GM23248 (cell line): ENCODE measurements around the gene E2F1. TPM values are rescaled to one million over a fixed set of nuclear protein-coding genes. Genes with fewer than 3 reads are reported as not detected.

Experiments
- DNase-seq: peaks from one replicate; pipeline ENCODE4 v3.0.0-alpha.2; 2015
- H2AFZ ChIP-seq: fragments of 200-600 bp; sonication (generic); 2 replicates; pipeline ENCODE4 v1.6.1; 2016; ENCODE audit warnings: antibody characterized with exemption
- H3F3A ChIP-seq: fragments of 200-600 bp; sonication (generic); 2 replicates; pipeline ENCODE4 v1.6.1; 2016; ENCODE audit warnings: mild to moderate bottlenecking, antibody characterized with exemption, mixed run types; ENCODE audit not compliant: insufficient read depth
- H3K27ac ChIP-seq: fragments of 200-600 bp; sonication (generic); 2 replicates; pipeline ENCODE4 v1.5.1; 2016; ENCODE audit warnings: mild to moderate bottlenecking
- H3K27me3 ChIP-seq: fragments of 200-600 bp; sonication (generic); replicated peaks from 2 replicates; pipeline ENCODE4 v1.6.1; 2016; ENCODE audit warnings: mild to moderate bottlenecking; ENCODE audit not compliant: insufficient read depth
- H3K36me3 ChIP-seq: fragments of 200-600 bp; sonication (generic); 2 replicates; pipeline ENCODE4 v1.6.1; 2016; ENCODE audit warnings: low read depth, mild to moderate bottlenecking
- H3K4me1 ChIP-seq: fragments of 200-600 bp; sonication (generic); 2 replicates; pipeline ENCODE4 v1.6.1; 2016; ENCODE audit warnings: mild to moderate bottlenecking; ENCODE audit not compliant: insufficient read depth
- H3K4me2 ChIP-seq: fragments of 200-600 bp; sonication (generic); one replicate; pipeline ENCODE4 v1.6.1; 2016; ENCODE audit warnings: mild to moderate bottlenecking; ENCODE audit not compliant: unreplicated experiment
- H3K4me3 ChIP-seq: fragments of 200-600 bp; sonication (generic); 2 replicates; pipeline ENCODE4 v1.5.1; 2016; ENCODE audit warnings: mild to moderate bottlenecking
- H3K79me2 ChIP-seq: fragments of 200-600 bp; sonication (generic); 2 replicates; pipeline ENCODE4 v1.6.1; 2016; ENCODE audit warnings: mild to moderate bottlenecking; ENCODE audit not compliant: insufficient read depth
- H3K9ac ChIP-seq: fragments of 200-600 bp; sonication (generic); 2 replicates; pipeline ENCODE4 v1.6.1; 2016; ENCODE audit warnings: mild to moderate bottlenecking
- H3K9me2 ChIP-seq: fragments of 200-600 bp; sonication (generic); 2 replicates; pipeline ENCODE4 v1.6.1; 2016; ENCODE audit warnings: mixed run types, mild to moderate bottlenecking, moderate library complexity; ENCODE audit not compliant: insufficient read depth
- H3K9me3 ChIP-seq: fragments of 200-600 bp; sonication (generic); one replicate; pipeline ENCODE4 v1.6.1; 2017; ENCODE audit warnings: low read depth
- H4K20me1 ChIP-seq: fragments of 200-600 bp; sonication (generic); 2 replicates; pipeline ENCODE4 v1.6.0; 2016; ENCODE audit not compliant: insufficient read depth
- EZH2 ChIP-seq: fragments of 200-600 bp; sonication (generic); IDR thresholded peaks from 2 replicates; pipeline ENCODE4 v1.6.1; 2018; ENCODE audit warnings: antibody characterized with exemption, mild to moderate bottlenecking; ENCODE audit not compliant: insufficient read depth, poor library complexity, severe bottlenecking
- EZH2phosphoT487 ChIP-seq: fragments of 200-600 bp; sonication (generic); IDR thresholded peaks from 2 replicates; pipeline ENCODE4 v1.6.1; 2018; ENCODE audit warnings: antibody characterized with exemption, moderate library complexity, mild to moderate bottlenecking, low read depth; ENCODE audit not compliant: insufficient read depth
- WGBS, 2 experiments: methylation state at CpG; one replicate each; pipeline ENCODE4 v1.1.6; 2015 to 2017; ENCODE audit warnings: low lambda C conversion rate in 2 of 2, low coverage in 1 of 2; ENCODE audit errors: missing lambda C conversion rate in 2 of 2; 5-methylcytosine and 5-hydroxymethylcytosine counted together
- in situ Hi-C: fragments of 300-500 bp; cut with MboI; formaldehyde crosslinking; loops from 2 replicates; pipeline ENCODE4 v1.15.0; 2020
- polyA plus RNA-seq: library from polyadenylated mRNA; unstranded; fragments of >200 nt; fragmentation: Nextera tagmentation; extraction: Ambion mirVana; gene quantifications from 2 replicates; pipeline ENCODE4 v1.2.1, GENCODE V29; 2016
- total RNA-seq: library from RNA; depleted of rRNA; stranded (reverse); fragments of >200 nt; shearing (Covaris generic); gene quantifications from 2 replicates; pipeline ENCODE4 v1.2.3, GENCODE V29; 2014

E2F1 gene
- total and polyA plus RNA-seq, 2 experiments from 2014 or later, result 4.9 to 12.9 TPM

DNA sequence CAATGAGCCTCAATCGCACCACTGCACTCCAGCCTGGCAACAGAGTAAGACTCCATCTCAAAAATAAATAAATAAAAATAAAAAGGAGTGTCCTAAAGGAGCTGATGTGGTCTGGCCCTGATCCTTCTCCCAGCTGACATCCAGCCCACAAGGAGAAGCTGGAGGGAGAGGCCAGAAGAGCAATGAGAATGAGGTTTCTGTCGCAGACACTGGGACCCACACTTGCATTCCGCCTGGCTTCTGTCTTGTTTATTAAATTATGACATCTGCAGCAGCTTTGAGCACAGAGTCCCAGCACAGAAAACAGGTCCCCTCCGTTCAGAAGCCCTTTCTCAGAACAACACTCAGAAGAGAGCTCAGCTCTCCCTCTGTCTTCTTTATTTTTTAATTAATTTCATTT is 10.3 kb upstream of the E2F1 start:
- WGBS, 2 experiments, result 41 to 44% methylated on average over 4 of the region's 4 CpGs

DNA sequence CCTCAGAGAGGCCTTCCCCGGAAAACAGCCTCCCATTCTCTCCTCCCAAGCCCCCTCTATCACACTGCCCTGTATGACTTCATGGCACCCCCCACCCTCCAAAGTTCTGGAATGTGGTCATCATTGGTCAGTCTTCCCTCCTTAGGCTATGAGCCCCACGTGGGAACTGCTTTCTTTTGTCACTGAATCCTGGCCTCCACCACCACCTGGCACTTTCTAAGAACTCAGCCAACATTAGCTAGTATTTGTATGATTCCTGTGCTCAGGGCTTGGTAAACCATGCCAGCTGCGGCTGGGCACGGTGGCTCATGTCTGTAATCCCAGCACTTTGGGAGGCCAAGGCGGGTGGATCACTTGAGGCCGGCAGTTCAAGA is 8.4 kb upstream of the E2F1 start:
- Histone ChIP-seq H3K36me3 (no peaks in the 10 kb centered on the region), H3K27me3 (no peaks in the 10 kb centered on the region), H4K20me1 (no peaks in the 10 kb centered on the region), H3K9me3 (no peaks in the 10 kb centered on the region), H3K4me1 (peaks cover 10% of the 10 kb centered on the region), H3K27ac (no peak overlapping the region), H3K9me2 (no peaks in the 10 kb centered on the region), H3F3A (peaks cover 10% of the 10 kb centered on the region), H3K4me3 (no peak overlapping the region), H3K9ac (no peak overlapping the region), H3K79me2 (no peaks in the 10 kb centered on the region), H2AFZ (no peak overlapping the region), H3K4me2 (no peak overlapping the region)
- WGBS, 2 experiments, result 46 to 48% methylated on average over 6 of the region's 6 CpGs
- TF ChIP-seq EZH2 (no peak), EZH2phosphoT487 (no peak)
- in situ Hi-C loops, result no loop called here
- no peak for DNase-seq

More for the DNA sequence above, 10.3 kb upstream of the E2F1 start:
- Histone ChIP-seq H3K4me1 (peaks cover 10% of the 10 kb centered on the region), H2AFZ (no peak overlapping the region), H3K9me2 (no peaks in the 10 kb centered on the region), H3K9me3 (no peaks in the 10 kb centered on the region), H3K36me3 (no peaks in the 10 kb centered on the region), H3K79me2 (no peaks in the 10 kb centered on the region), H3F3A (peaks cover 10% of the 10 kb centered on the region), H3K27ac (no peak overlapping the region), H3K27me3 (no peaks in the 10 kb centered on the region), H3K9ac (no peak overlapping the region), H3K4me3 (no peak overlapping the region), H4K20me1 (no peaks in the 10 kb centered on the region), H3K4me2 (no peak overlapping the region)
- TF ChIP-seq EZH2phosphoT487, result no peak
- TF ChIP-seq EZH2, result no peak
- DNase-seq, result no peak
- in situ Hi-C loops, result no loop called here

DNA sequence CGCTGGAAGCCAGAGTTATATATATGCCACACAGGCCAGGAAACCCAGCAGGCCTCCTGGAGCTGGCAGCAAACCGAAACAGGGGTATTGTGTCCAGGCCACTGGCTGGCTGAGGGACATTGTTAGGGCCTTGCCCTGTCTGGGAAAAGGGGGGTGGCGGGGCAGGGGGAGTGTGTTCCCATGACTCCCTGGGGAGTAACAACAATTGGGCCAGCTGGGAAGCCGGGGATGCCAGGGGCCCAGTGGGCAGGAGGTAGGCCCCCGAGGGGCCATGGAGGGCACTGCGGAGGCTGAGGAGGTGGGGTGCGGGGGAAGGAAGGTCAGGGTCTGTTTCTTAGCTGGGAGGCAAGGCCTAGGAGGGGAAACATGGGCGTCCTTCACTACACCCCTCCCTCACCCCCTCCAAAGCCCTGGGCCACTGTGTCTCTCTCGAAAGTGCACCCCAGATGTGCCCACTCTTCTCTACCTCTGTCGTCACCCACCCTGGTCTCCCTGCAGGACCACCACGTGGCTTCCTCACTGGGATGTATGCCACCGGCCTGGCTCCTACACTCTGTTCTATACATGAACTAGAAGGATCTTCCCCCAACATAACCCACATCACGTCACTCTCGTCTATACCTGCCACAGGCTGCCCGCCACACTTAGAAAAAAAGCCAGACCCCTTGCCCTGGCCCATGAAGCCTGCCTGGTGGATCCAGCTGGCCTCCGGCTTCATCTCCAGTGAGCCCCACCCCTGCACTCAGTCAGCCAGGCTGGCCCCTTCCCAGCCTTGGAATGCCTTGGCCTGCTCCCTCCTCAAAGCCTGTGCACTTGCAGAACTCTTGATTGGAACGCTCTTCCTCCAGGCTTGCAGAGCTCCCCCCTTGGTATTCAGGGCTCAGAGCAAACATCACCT is 7.8 kb upstream of the E2F1 start:
- Histone ChIP-seq H3F3A (peaks cover 10% of the 10 kb centered on the region), H2AFZ (no peak overlapping the region), H3K4me3 (no peak overlapping the region), H3K4me1 (peaks cover 10% of the 10 kb centered on the region), H3K27me3 (no peaks in the 10 kb centered on the region), H3K36me3 (no peaks in the 10 kb centered on the region), H3K9ac (no peak overlapping the region), H3K27ac (no peak overlapping the region), H3K9me2 (no peaks in the 10 kb centered on the region), H3K9me3 (no peaks in the 10 kb centered on the region), H4K20me1 (no peaks in the 10 kb centered on the region), H3K4me2 (no peak overlapping the region), H3K79me2 (no peaks in the 10 kb centered on the region)
- in situ Hi-C loops, result no loop called here
- TF ChIP-seq EZH2phosphoT487, result no peak
- TF ChIP-seq EZH2, result no peak
- no peak for DNase-seq
- whole genome bisulfite sequencing, 2 experiments, result 50 to 59% methylated on average over 12 to 17 of the region's 17 CpGs

DNA sequence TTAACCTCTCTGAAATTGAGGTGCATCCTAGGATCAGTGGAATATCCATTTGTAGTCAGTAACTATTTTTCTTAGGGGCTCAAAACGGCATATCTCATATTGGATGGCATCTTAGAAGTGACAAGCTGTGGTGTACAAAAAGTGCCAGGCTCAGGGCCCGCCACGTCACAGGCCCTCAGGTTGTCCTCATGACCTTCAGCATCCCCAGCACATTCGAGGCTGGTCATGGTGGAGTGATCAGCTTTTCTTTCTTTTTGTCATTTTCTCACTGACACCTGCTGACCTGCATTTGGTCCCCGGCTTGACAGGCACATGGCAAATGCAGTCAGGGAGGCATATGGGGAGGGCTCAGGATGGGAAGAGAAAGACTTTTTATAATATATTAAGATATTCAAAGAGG is 7.1 kb upstream of the E2F1 start:
- DNase-seq, result no peak
- no peaks in the 10 kb centered on the region for H3K79me2 ChIP-seq
- H3K27ac ChIP-seq, result no peak overlapping the region
- no peaks in the 10 kb centered on the region for H3K9me2 ChIP-seq
- in situ Hi-C loops, result no loop called here
- H2AFZ ChIP-seq, result no peak overlapping the region
- 66 to 70% methylated on average over 5 of the region's 5 CpGs for WGBS, 2 experiments
- H4K20me1 ChIP-seq, result no peaks in the 10 kb centered on the region
- H3K9ac ChIP-seq, result no peak overlapping the region
- peaks cover 10% of the 10 kb centered on the region for H3K4me1 ChIP-seq
- no peaks in the 10 kb centered on the region for H3K36me3 ChIP-seq
- no peak overlapping the region for H3K4me3 ChIP-seq
- H3K4me2 ChIP-seq, result no peak overlapping the region
- TF ChIP-seq EZH2, result no peak
- no peak for TF ChIP-seq EZH2phosphoT487
- H3F3A ChIP-seq, result peaks cover 10% of the 10 kb centered on the region
- H3K9me3 ChIP-seq, result no peaks in the 10 kb centered on the region
- no peaks in the 10 kb centered on the region for H3K27me3 ChIP-seq
